Fibroblast of lung (primary cell): ENCODE results near the gene GRIN1.

Experiments
- EZH2 ChIP-seq: IDR thresholded peaks from 2 replicates; pipeline ENCODE4 v1.5.1; 2012; ENCODE audit warnings: low read length, control low read depth, mild to moderate bottlenecking; ENCODE audit errors: missing control alignments
- TF ChIP-seq, protein P1 (sequence below), 2 donors: IDR thresholded peaks in 1 of 2; conservative IDR thresholded peaks in 1 of 2; 1 replicate in 1 of 2; 2 replicates in 1 of 2; pipeline ENCODE4 v1.5.1; 2011 to 2012; ENCODE audit warnings: low read length in 2 of 2, control low read depth in 1 of 2, inconsistent platforms in 1 of 2, low read depth in 1 of 2, mild to moderate bottlenecking in 1 of 2

DNA sequence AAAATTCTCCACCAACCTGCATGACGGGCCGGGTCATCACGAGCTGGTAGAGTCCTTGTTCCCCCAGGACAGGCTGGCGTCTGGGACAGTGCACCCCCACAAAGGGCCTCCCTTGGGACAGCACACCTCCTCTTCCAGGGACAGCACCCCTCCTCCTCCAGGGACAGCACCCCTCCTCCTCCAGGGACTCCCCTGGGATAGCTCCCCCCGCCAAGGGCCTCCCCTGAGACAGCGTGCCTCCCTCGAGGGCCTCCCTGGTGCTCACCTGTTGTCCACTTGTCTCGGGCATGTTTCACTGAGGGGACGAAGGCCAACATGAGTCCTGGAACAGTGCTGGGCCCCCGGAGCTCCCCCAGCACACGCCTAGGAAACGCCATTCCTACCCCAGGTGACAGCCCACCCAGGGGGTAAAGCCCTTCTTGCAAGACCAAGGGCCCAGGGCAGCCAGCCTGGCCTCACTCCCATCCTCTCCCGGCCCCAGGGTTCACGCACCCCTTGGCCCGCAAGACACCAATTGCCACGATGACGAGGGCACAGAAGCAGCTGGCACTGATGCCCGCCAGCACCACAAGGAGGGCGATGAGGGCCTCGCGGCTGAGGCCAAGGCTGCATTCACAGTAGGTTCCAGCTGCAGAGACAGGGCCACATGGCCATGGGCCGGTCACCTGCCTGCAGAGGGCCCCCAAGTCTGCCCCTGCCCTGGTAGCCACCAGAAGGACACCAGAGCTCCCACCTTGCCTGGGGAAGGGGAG is 32.4 kb downstream of the GRIN1 start:
- TF ChIP-seq, protein P1, sequence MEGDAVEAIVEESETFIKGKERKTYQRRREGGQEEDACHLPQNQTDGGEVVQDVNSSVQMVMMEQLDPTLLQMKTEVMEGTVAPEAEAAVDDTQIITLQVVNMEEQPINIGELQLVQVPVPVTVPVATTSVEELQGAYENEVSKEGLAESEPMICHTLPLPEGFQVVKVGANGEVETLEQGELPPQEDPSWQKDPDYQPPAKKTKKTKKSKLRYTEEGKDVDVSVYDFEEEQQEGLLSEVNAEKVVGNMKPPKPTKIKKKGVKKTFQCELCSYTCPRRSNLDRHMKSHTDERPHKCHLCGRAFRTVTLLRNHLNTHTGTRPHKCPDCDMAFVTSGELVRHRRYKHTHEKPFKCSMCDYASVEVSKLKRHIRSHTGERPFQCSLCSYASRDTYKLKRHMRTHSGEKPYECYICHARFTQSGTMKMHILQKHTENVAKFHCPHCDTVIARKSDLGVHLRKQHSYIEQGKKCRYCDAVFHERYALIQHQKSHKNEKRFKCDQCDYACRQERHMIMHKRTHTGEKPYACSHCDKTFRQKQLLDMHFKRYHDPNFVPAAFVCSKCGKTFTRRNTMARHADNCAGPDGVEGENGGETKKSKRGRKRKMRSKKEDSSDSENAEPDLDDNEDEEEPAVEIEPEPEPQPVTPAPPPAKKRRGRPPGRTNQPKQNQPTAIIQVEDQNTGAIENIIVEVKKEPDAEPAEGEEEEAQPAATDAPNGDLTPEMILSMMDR (conservative IDR thresholded peaks at IDR 0.05 in 1 of 2, IDR thresholded peaks at IDR 0.05 in 1 of 2; ENCODE audit: low read depth in 1 of 2, low read length in 2 of 2) = no peak
- no peak for TF ChIP-seq EZH2
